GM12878 (cell line): ENCODE data around the gene WDR93. TPM values are rescaled to one million over a fixed set of nuclear protein-coding genes. Genes with fewer than 3 reads are reported as not detected.

Experiments
- ATAC-seq: fragments of 200-7000 bp; cut with Tn5 transposase; 3 replicates; pipeline ENCODE4 v1.9.1; 2020; ENCODE audit warnings: mild to moderate bottlenecking, moderate library complexity
- BruUV-seq: library from RNA; stranded (reverse); fragments of 400-500 nt; replicated peaks from 2 replicates; lab custom pipeline; 2021; lab: Mats Ljungman, UMichigan
- CTCF ChIA-PET: fragments of 300-600 bp; sonication (Branson Sonifier 250); formaldehyde crosslinking; extraction: SDS; loops from one replicate; lab custom pipeline; 2021; ENCODE audit warnings: inconsistent platforms; lab: Yijun Ruan, JAX
- POLR2A ChIA-PET: fragments of 350-600 bp; formaldehyde crosslinking; extraction: SDS; loops from one replicate; lab custom pipeline; 2021; ENCODE audit warnings: inconsistent platforms; lab: Charles Lee
- RAD21 ChIA-PET: fragments of 300-600 bp; sonication (Branson Sonifier 250); formaldehyde crosslinking; loops from one replicate; lab custom pipeline; 2023; ENCODE audit warnings: antibody characterized with exemption; ENCODE audit not compliant: unreplicated experiment; lab: Charles Lee
- SMC1A ChIA-PET: fragments of 300-600 bp; sonication (Branson Sonifier 250); formaldehyde crosslinking; loops from one replicate; lab custom pipeline; 2023; ENCODE audit not compliant: unreplicated experiment, uncharacterized antibody; lab: Charles Lee
- DNase-seq: peaks from one replicate; pipeline ENCODE4 v3.0.0-alpha.2; 2011; ENCODE audit warnings: low read depth, low spot score
- FAIRE-seq: peaks from 3 replicates; lab custom pipeline; 2011; peaks lifted over from hg19 to GRCh38; lab: Jason Lieb, UNC
- H2AFZ ChIP-seq: 2 replicates; pipeline ENCODE4 v1.6.0; 2011; ENCODE audit warnings: low read depth, low read length, control low read depth; ENCODE audit not compliant: control insufficient read depth
- H3K27ac ChIP-seq: 2 replicates; pipeline ENCODE4 v1.5.1; 2011; ENCODE audit warnings: control low read depth; ENCODE audit not compliant: control insufficient read depth, insufficient read depth
- H3K27me3 ChIP-seq, 2 experiments: replicated peaks in 1 of 2; 2 replicates each; pipeline versions ENCODE4 v1.6.0 to v1.6.1; 2011; ENCODE audit warnings: low read length in 1 of 2; ENCODE audit not compliant: control insufficient read depth in 2 of 2, insufficient read depth in 2 of 2
- H3K36me3 ChIP-seq, 2 experiments: 2 replicates each; pipeline ENCODE4 v1.5.1; 2011; ENCODE audit warnings: low read length in 1 of 2; ENCODE audit not compliant: control insufficient read depth in 2 of 2, insufficient read depth in 2 of 2
- H3K4me1 ChIP-seq: 2 replicates; pipeline ENCODE4 v1.6.1; 2011; ENCODE audit warnings: mild to moderate bottlenecking, low read length, moderate library complexity, mixed read lengths; ENCODE audit not compliant: control insufficient read depth, insufficient read depth
- H3K4me2 ChIP-seq: 2 replicates; pipeline ENCODE4 v1.6.0; 2011; ENCODE audit warnings: control low read depth; ENCODE audit not compliant: control insufficient read depth, insufficient read depth
- H3K4me3 ChIP-seq: fragments of 200-600 bp; sonication (generic); 2 replicates; pipeline ENCODE4 v1.5.1; 2016
- H3K79me2 ChIP-seq: 2 replicates; pipeline ENCODE4 v1.6.0; 2011; ENCODE audit warnings: low read length; ENCODE audit not compliant: control insufficient read depth, insufficient read depth
- H3K9ac ChIP-seq: 2 replicates; pipeline ENCODE4 v1.8.0; 2011; ENCODE audit warnings: low read length, control low read depth, mixed read lengths; ENCODE audit not compliant: control insufficient read depth, insufficient read depth
- H3K9me3 ChIP-seq: replicated peaks from 3 replicates; pipeline ENCODE4 v1.5.1; 2011; ENCODE audit warnings: mild to moderate bottlenecking, low read length; ENCODE audit not compliant: control insufficient read depth, insufficient read depth
- H4K20me1 ChIP-seq: 2 replicates; pipeline ENCODE4 v1.6.0; 2011; ENCODE audit not compliant: control insufficient read depth, insufficient read depth
- LARP7 ChIP-seq: fragments of 450-650 bp; IDR thresholded peaks from 2 replicates; pipeline ENCODE4 v1.6.1; 2017; ENCODE audit warnings: mild to moderate bottlenecking
- NFXL1 ChIP-seq: fragments of 450-650 bp; IDR thresholded peaks from 2 replicates; pipeline ENCODE4 v1.6.1; 2017; ENCODE audit warnings: antibody characterized with exemption, mild to moderate bottlenecking, borderline replicate concordance
- NRF1 ChIP-seq: conservative IDR thresholded peaks from 2 replicates; pipeline ENCODE4 v1.6.1; 2011; ENCODE audit warnings: mild to moderate bottlenecking, low read depth, low read length, improper control_type of control experiment
- RELA ChIP-seq: fragments of 450-650 bp; IDR thresholded peaks from 2 replicates; pipeline ENCODE4 v1.8.0; 2014; ENCODE audit warnings: borderline replicate concordance; ENCODE audit not compliant: partially characterized antibody
- SIX5 ChIP-seq: IDR thresholded peaks from 2 replicates; pipeline ENCODE4 v1.6.1; 2011; ENCODE audit warnings: mild to moderate bottlenecking, low read depth, low read length, moderate library complexity; ENCODE audit not compliant: severe bottlenecking
- SMARCA5 ChIP-seq: fragments of 450-650 bp; IDR thresholded peaks from 2 replicates; pipeline ENCODE4 v1.6.1; 2017; ENCODE audit warnings: mild to moderate bottlenecking
- YY1 ChIP-seq: IDR thresholded peaks from 2 replicates; pipeline ENCODE4 v1.6.1; 2011; ENCODE audit warnings: low read depth, mild to moderate bottlenecking, low read length
- WGBS: methylation state at CpG from one replicate; pipeline ENCODE4 v1.1.6; 2016; ENCODE audit warnings: low lambda C conversion rate; ENCODE audit not compliant: insufficient replicate concordance, insufficient coverage; ENCODE audit errors: missing lambda C conversion rate; 5-methylcytosine and 5-hydroxymethylcytosine counted together
- in situ Hi-C: fragments of 300-500 bp; cut with MboI; formaldehyde crosslinking; loops from 9 replicates; pipeline ENCODE4 v1.14.3; 2018; ENCODE audit warnings: mixed read lengths
- intact Hi-C: fragments of 100-400 bp; cut with micrococcal nuclease; formaldehyde crosslinking; loops from one replicate; pipeline ENCODE4 v1.14.2; 2022; ENCODE audit not compliant: unreplicated experiment
- polyA plus RNA-seq, 11 experiments: library from polyadenylated mRNA; depleted of rRNA in 4 of 11; unstranded in 6 of 11; stranded (reverse) in 5 of 11; fragments of >200 nt; fragmentation: Nextera tagmentation in 4 of 11; fragmentation: Illumina TruSeq in 1 of 11; extraction: Ambion mirVana in 4 of 11; extraction: Trizol in 1 of 11; gene quantifications; 1 replicate in 1 of 11; 2 replicates in 10 of 11; pipeline versions ENCODE4 v1.2.1 to v1.2.3, GENCODE V29; 2011 to 2016; ENCODE audit warnings: inconsistent platforms in 2 of 11, missing spikeins in 2 of 11, low read depth in 1 of 11
- total RNA-seq, 4 experiments: library from RNA; depleted of rRNA in 3 of 4; stranded (reverse); fragments of >200 nt in 3 of 4; fragmentation: Illumina TruSeq in 1 of 4; extraction: Trizol in 1 of 4; gene quantifications; 2 replicates each; pipeline versions ENCODE4 v1.2.1 to v1.2.3, GENCODE V29; 2013 to 2021
- TF ChIP-seq, protein P1 (sequence below): fragments of 450-650 bp; IDR thresholded peaks from 2 replicates; pipeline ENCODE4 v1.6.1; 2017; ENCODE audit warnings: mild to moderate bottlenecking
- TF ChIP-seq, protein P2 (sequence below): fragments of 450-650 bp; IDR thresholded peaks from 2 replicates; pipeline ENCODE4 v1.6.1; 2017; ENCODE audit warnings: borderline replicate concordance

Gene WDR93
- total and polyA plus RNA-seq, 10 of the 15 experiments (the other 5 are each of a cell fraction or from before 2014, with no cell fraction given) = not detected

DNA sequence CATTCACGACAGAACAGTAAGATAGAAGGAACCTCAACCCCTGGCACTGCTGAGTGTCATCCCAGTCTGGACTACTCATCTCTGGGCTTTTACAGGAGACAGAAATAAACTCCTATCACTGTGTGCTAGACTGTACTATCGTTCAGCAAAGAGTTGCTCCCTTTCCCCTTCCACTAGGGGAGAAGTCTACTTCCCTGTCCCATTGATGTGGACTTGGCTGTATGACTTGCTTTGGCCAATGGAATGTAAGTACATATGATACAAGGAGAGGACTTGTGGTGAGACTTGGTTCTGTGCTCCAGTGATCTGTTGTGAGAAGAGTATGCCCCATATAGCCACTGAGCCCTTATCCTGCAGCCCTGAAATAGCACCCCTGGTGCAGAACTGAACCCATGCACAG lies 30.1 kb upstream of the WDR93 start:
- Histone ChIP-seq H4K20me1 (no peaks in the 10 kb centered on the region), H3K4me3 (no peak overlapping the region), H3K27me3 (peaks cover 0 to 1% of the 10 kb centered on the region in 2 experiments; a peak in 2 of 4 replicates), H3K9me3 (no peaks in the 10 kb centered on the region), H3K4me2 (no peak overlapping the region), H3K9ac (no peak overlapping the region), H2AFZ (no peak overlapping the region), H3K4me1 (no peaks in the 10 kb centered on the region), H3K36me3 (no peaks in the 10 kb centered on the region), H3K27ac (no peak overlapping the region), H3K79me2 (no peaks in the 10 kb centered on the region)
- ChIA-PET SMC1A (no interaction called here), RAD21 (no interaction called here), POLR2A (no interaction called here), CTCF (interaction anchor here (0.6 to 1.1 kb wide), 2 partner anchors 10 to 80 kb away, joined by 4 read pairs; no protein-coding TSS in a partner anchor)
- ATAC-seq = no peak
- no TSS peak for BruUV-seq
- in situ Hi-C loops = no loop called here
- 23% methylated on average over 2 of the region's 2 CpGs for WGBS
- FAIRE-seq = no peak
- TF ChIP-seq, protein P1, sequence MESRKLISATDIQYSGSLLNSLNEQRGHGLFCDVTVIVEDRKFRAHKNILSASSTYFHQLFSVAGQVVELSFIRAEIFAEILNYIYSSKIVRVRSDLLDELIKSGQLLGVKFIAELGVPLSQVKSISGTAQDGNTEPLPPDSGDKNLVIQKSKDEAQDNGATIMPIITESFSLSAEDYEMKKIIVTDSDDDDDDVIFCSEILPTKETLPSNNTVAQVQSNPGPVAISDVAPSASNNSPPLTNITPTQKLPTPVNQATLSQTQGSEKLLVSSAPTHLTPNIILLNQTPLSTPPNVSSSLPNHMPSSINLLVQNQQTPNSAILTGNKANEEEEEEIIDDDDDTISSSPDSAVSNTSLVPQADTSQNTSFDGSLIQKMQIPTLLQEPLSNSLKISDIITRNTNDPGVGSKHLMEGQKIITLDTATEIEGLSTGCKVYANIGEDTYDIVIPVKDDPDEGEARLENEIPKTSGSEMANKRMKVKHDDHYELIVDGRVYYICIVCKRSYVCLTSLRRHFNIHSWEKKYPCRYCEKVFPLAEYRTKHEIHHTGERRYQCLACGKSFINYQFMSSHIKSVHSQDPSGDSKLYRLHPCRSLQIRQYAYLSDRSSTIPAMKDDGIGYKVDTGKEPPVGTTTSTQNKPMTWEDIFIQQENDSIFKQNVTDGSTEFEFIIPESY = no peak
- TF ChIP-seq, protein P2, sequence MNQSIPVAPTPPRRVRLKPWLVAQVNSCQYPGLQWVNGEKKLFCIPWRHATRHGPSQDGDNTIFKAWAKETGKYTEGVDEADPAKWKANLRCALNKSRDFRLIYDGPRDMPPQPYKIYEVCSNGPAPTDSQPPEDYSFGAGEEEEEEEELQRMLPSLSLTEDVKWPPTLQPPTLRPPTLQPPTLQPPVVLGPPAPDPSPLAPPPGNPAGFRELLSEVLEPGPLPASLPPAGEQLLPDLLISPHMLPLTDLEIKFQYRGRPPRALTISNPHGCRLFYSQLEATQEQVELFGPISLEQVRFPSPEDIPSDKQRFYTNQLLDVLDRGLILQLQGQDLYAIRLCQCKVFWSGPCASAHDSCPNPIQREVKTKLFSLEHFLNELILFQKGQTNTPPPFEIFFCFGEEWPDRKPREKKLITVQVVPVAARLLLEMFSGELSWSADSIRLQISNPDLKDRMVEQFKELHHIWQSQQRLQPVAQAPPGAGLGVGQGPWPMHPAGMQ = no peak
- TF ChIP-seq NRF1 (no peak), RELA (no peak), SIX5 (no peak), NFXL1 (no peak), YY1 (no peak), LARP7 (no peak), SMARCA5 (no peak)
- no peak for DNase-seq
- intact Hi-C loops = no loop called here
